Endodermal cell (in vitro differentiated cells): Measurements from ENCODE around the gene GRIK3. TPM values are rescaled to one million over a fixed set of nuclear protein-coding genes. Genes with fewer than 3 reads are reported as not detected.
A peak's percentile ranks its signal among the peaks of the same experiment; 100 is the strongest.

ENCODE experiments used
- DNase-seq: peaks from one replicate; pipeline ENCODE4 v3.0.0-alpha.2; 2017
- H3K27ac ChIP-seq: 2 replicates; pipeline ENCODE4 v1.5.1; 2013; ENCODE audit warnings: mild to moderate bottlenecking, low read depth, low read length, moderate library complexity
- H3K27me3 ChIP-seq: 2 replicates; pipeline ENCODE4 v1.6.1; 2013; ENCODE audit warnings: mild to moderate bottlenecking, low read length, moderate library complexity; ENCODE audit not compliant: insufficient read depth, control insufficient read depth, poor library complexity, severe bottlenecking
- H3K36me3 ChIP-seq: 2 replicates; pipeline ENCODE4 v1.7.0; 2013; ENCODE audit warnings: mild to moderate bottlenecking, low read length, moderate library complexity; ENCODE audit not compliant: control insufficient read depth, insufficient read depth
- H3K4me1 ChIP-seq: one replicate; pipeline ENCODE4 v1.7.0; 2013; ENCODE audit warnings: low read length; ENCODE audit not compliant: control insufficient read depth, insufficient read depth
- H3K4me3 ChIP-seq: 2 replicates; pipeline ENCODE4 v1.5.1; 2013; ENCODE audit warnings: mild to moderate bottlenecking, low read length, moderate library complexity
- H3K9ac ChIP-seq: 2 replicates; pipeline ENCODE4 v1.6.1; 2013; ENCODE audit warnings: mild to moderate bottlenecking, low read length, moderate library complexity; ENCODE audit not compliant: poor library complexity, severe bottlenecking; ENCODE audit errors: extremely low read depth
- H3K9me3 ChIP-seq: 2 replicates; pipeline ENCODE4 v1.6.1; 2013; ENCODE audit warnings: mild to moderate bottlenecking, low read length, moderate library complexity; ENCODE audit not compliant: control insufficient read depth
- H3K27ac Mint-ChIP-seq: 2 replicates; pipeline ENCODE4 v1.8.0; 2020; ENCODE audit warnings: mixed read lengths
- H3K27me3 Mint-ChIP-seq: 2 replicates; pipeline ENCODE4 v1.8.0; 2021; ENCODE audit warnings: mild to moderate bottlenecking, mixed read lengths; ENCODE audit not compliant: insufficient read depth
- H3K36me3 Mint-ChIP-seq: 2 replicates; pipeline ENCODE4 v1.8.0; 2020; ENCODE audit warnings: low read depth, mixed read lengths
- H3K4me1 Mint-ChIP-seq: 2 replicates; pipeline ENCODE4 v1.8.0; 2020; ENCODE audit warnings: mixed read lengths
- H3K4me3 Mint-ChIP-seq: 2 replicates; pipeline ENCODE4 v1.8.0; 2020; ENCODE audit warnings: mild to moderate bottlenecking, moderate library complexity, mixed read lengths
- H3K9me3 Mint-ChIP-seq: 2 replicates; pipeline ENCODE4 v1.8.0; 2020; ENCODE audit warnings: mild to moderate bottlenecking, mixed read lengths
- WGBS, 2 experiments: methylation state at CpG; one replicate each; pipeline versions ENCODE4 v1.1.5 to v1.1.7; 2013; ENCODE audit warnings: missing lambda C conversion rate in 2 of 2, mixed read lengths in 1 of 2; ENCODE audit not compliant: insufficient coverage in 1 of 2, insufficient read length in 1 of 2; 5-methylcytosine and 5-hydroxymethylcytosine counted together
- total RNA-seq, 2 donors: library from RNA; stranded (reverse); fragmentation: NEBNext Ultra II Directional in 1 of 2; extraction: Animal tissue kit (Norgen Biotek cat#: 25700) in 1 of 2; gene quantifications; 2 replicates in 1 of 2; 3 replicates in 1 of 2; pipeline ENCODE4 v1.2.1, GENCODE V29; 2021
- TF ChIP-seq, protein P1 (sequence below): fragments of 200-600 bp; sonication (generic); conservative IDR thresholded peaks from 2 replicates; pipeline ENCODE4 v1.5.0; 2021; ENCODE audit warnings: antibody characterized with exemption, mild to moderate bottlenecking

The GRIK3 gene
- total RNA-seq, 2 donors from 2014 or later = 13.4 to 32.4 TPM

DNA sequence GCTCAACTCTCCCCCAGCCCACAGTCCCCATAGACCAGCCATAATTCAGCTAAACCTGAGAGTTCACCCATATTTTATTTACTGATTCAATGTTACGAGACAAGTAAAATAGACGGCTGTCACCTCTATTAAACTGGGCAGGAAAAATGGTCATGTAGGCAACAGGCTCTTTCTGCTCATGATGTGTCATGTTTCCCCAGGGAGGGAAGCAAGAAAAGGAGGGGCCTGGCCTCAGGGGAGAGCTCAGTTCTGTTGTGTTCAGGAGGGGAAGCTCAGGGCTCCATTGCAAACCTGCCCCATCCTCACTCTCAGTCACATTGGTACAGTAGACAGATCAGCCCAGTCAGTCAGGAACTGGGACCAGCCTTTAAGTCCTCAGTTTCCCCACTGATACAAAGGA, 12.8 kb downstream of the GRIK3 start:
- Mint-ChIP-seq H3K4me1 (peaks cover 6% of the 10 kb centered on the region), H3K9me3 (peaks cover 9% of the 10 kb centered on the region), H3K27ac (no peak overlapping the region), H3K4me3 (no peak overlapping the region), H3K36me3 (peaks cover 7% of the 10 kb centered on the region), H3K27me3 (peaks cover 19% of the 10 kb centered on the region)
- DNase-seq = no peak
- H3K36me3 ChIP-seq = no peaks in the 10 kb centered on the region
- H3K4me3 ChIP-seq = no peak overlapping the region
- H3K27ac ChIP-seq = no peak overlapping the region
- no peaks in the 10 kb centered on the region for H3K4me1 ChIP-seq
- WGBS, 2 experiments = 90% methylated on average over 2 of the region's 2 CpGs; no CpG with 5 or more reads in 1 of the 2 experiments
- TF ChIP-seq, protein P1, sequence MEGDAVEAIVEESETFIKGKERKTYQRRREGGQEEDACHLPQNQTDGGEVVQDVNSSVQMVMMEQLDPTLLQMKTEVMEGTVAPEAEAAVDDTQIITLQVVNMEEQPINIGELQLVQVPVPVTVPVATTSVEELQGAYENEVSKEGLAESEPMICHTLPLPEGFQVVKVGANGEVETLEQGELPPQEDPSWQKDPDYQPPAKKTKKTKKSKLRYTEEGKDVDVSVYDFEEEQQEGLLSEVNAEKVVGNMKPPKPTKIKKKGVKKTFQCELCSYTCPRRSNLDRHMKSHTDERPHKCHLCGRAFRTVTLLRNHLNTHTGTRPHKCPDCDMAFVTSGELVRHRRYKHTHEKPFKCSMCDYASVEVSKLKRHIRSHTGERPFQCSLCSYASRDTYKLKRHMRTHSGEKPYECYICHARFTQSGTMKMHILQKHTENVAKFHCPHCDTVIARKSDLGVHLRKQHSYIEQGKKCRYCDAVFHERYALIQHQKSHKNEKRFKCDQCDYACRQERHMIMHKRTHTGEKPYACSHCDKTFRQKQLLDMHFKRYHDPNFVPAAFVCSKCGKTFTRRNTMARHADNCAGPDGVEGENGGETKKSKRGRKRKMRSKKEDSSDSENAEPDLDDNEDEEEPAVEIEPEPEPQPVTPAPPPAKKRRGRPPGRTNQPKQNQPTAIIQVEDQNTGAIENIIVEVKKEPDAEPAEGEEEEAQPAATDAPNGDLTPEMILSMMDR = no peak
- no peaks in the 10 kb centered on the region for H3K27me3 ChIP-seq
- H3K9me3 ChIP-seq = peaks cover 13% of the 10 kb centered on the region
- H3K9ac ChIP-seq = no peak overlapping the region

DNA sequence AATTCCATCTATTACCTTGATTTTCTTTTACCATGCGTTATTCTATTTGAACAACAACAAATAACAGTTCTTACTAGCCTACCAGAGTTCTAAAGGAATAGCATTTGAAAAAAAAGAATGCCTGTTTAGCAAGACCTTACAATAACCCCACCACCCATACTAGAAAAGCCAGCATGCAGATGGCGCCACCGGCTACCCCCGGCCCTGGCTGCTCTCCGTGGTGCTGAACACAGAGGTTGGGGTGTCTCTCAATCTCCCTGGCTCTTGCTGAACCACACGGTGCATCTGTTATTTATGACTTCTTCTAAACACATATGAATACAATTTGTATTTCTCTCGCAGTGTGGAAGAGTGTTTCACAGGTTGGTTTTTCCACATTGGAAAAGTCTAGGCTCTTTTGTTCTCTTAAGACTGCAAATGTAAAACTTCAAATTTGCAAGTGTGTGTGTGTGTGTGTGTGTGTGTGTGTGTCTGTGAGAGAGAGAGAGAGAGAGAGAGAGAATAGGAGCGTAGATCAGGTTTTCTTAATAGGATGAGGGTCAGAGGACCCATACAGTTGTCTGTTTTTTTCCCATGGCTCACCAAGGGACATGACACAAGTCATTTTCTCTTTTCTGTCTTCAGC, 13.6 kb downstream of the GRIK3 start:
- Histone ChIP-seq H3K4me1 (peaks cover 1% of the 10 kb centered on the region), H3K27ac (no peak overlapping the region), H3K4me3 (no peak overlapping the region), H3K9me3 (peaks cover 13% of the 10 kb centered on the region), H3K27me3 (no peaks in the 10 kb centered on the region), H3K36me3 (no peaks in the 10 kb centered on the region), H3K9ac (no peak overlapping the region)
- Mint-ChIP-seq H3K9me3 (peaks cover 9% of the 10 kb centered on the region), H3K27me3 (peaks cover 19% of the 10 kb centered on the region), H3K4me1 (peaks cover 13% of the 10 kb centered on the region), H3K36me3 (peaks cover 7% of the 10 kb centered on the region), H3K27ac (no peak overlapping the region), H3K4me3 (no peak overlapping the region)
- peak; percentile 94 for DNase-seq
- TF ChIP-seq, protein P1 = peak; percentile 62
- WGBS, 2 experiments = 0 to 12% methylated on average over 3 to 8 of the region's 8 CpGs

DNA sequence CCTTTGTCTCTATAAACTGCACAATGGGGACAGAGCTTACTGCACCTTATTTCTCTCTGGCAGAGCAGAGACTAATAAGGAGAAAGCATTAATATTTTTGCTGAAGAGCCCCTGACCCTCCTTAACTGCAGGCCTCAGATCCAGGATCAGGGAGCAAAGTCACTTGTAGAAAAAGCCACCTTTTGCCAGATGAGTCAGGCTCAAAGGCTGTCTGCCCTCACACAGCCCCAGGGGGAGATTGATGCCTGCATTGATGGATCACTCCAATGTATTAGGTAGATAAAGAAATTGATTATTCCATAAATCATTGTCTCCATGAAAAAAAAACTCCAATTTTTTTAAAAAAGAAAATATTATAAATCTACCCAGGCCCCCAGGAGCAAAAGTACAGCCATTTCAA, 15.8 kb downstream of the GRIK3 start:
- DNase-seq = no peak
- Mint-ChIP-seq H3K9me3 (peaks cover 9% of the 10 kb centered on the region), H3K27ac (no peak overlapping the region), H3K4me1 (peaks cover 22% of the 10 kb centered on the region), H3K27me3 (peaks cover 19% of the 10 kb centered on the region), H3K4me3 (no peak overlapping the region), H3K36me3 (peaks cover 7% of the 10 kb centered on the region)
- Histone ChIP-seq H3K27me3 (no peaks in the 10 kb centered on the region), H3K9me3 (peaks cover 13% of the 10 kb centered on the region), H3K27ac (no peak overlapping the region), H3K9ac (no peak overlapping the region), H3K36me3 (no peaks in the 10 kb centered on the region), H3K4me1 (peaks cover 13% of the 10 kb centered on the region), H3K4me3 (peak overlapping the region; percentile 12)
- TF ChIP-seq, protein P1 = no peak
